AG10803 (cell line): ENCODE measurements around the gene FAM111A.

ENCODE experiments used
- DNase-seq: peaks from one replicate; pipeline ENCODE4 v3.0.0; 2010; ENCODE audit warnings: low read depth
- H3K4me3 ChIP-seq: 2 replicates; pipeline ENCODE4 v1.5.1; 2011; ENCODE audit warnings: mild to moderate bottlenecking, low read length, control low read depth
- TF ChIP-seq, protein P1 (sequence below): conservative IDR thresholded peaks from 2 replicates; pipeline ENCODE4 v1.5.1; 2011; ENCODE audit warnings: mild to moderate bottlenecking, low read length, control low read depth, inconsistent platforms

The FAM111A gene

DNA sequence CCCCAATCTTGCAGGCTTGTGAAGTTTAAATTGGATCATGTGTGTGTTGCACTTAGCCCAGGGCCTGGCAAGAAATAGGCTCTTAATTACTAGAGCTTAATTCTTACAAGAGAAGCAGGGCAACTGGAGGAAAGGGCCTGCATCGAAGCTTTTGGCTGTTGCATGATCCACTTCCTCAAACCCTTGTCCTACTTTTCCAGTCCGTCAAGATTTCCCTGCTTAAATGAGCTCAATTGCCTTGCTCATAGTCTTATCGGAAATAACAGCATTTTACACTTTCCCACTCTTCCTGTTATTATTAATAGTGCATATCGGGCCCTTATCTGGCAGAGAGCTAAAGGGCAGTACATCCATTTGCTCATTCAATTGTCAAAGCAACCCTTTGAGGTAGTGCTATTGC, 47.3 kb downstream of the FAM111A start:
- H3K4me3 ChIP-seq: no peak overlapping the region
- no peak for DNase-seq
- TF ChIP-seq, protein P1, sequence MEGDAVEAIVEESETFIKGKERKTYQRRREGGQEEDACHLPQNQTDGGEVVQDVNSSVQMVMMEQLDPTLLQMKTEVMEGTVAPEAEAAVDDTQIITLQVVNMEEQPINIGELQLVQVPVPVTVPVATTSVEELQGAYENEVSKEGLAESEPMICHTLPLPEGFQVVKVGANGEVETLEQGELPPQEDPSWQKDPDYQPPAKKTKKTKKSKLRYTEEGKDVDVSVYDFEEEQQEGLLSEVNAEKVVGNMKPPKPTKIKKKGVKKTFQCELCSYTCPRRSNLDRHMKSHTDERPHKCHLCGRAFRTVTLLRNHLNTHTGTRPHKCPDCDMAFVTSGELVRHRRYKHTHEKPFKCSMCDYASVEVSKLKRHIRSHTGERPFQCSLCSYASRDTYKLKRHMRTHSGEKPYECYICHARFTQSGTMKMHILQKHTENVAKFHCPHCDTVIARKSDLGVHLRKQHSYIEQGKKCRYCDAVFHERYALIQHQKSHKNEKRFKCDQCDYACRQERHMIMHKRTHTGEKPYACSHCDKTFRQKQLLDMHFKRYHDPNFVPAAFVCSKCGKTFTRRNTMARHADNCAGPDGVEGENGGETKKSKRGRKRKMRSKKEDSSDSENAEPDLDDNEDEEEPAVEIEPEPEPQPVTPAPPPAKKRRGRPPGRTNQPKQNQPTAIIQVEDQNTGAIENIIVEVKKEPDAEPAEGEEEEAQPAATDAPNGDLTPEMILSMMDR: no peak

DNA sequence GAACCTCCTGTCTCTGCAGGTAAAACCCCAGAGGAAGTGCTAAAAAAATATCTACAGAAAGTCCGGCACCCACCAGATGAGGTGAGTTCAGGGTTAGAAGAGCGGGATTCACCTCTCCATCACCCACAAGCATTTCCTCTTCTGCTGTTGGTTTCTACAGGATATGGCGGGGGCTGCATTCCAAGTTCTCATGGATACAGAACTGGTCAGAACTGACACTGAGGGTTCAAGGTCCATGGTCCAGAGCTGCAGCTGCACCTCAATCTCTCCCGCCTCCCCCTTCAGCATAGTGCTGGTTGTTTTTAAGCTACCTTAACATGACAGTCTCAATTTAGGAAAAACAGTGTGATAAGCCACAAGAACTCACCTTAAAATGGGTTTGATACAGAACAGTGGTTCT, 48.4 kb downstream of the FAM111A start:
- TF ChIP-seq, protein P1: no peak
- no peak for DNase-seq
- H3K4me3 ChIP-seq: no peak overlapping the region

DNA sequence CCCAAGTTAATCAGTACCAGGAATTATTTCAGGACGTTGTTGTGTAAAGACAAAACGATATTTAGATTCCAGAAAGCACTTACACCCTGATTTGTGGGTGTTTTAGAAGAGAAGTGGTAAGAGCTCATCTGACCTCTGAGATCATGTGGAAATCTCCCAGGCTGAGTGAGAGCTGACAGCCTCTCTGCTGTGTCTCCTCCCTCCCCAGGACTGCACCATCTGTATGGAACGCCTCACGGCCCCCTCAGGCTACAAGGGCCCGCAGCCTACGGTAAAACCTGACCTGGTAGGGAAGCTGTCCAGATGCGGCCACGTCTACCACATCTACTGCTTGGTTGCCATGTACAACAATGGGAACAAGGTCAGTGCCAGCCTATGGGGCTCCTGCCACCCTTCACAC, 49.2 kb downstream of the FAM111A start:
- no peak for DNase-seq
- TF ChIP-seq, protein P1: no peak
- no peak overlapping the region for H3K4me3 ChIP-seq

DNA sequence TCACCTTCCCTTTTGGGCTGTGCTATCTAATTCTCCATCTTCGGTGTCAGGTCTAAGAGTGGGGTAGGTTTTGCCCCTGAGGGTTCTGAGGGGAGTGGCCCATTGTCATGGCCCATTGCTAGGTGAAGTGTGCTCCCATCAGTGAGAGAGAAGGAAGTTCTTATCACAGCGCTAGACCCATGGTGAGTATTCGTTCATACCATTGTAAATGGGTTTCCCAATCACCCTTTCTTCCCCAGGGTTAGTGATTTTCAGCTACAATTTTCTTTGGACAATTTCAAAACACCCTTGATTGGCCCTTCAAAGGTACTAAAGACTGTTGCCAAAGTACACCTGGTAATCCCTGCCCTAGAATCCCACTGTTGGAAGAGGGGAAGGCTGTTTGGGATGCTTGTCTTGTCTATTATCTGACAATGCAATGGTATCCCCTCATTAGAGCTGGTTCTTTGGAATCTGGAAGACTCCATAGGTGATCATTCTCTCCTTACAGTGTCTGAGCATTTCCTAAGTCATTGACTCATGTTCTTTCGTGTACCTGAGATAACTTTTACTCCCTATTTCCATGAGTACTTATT, 49.9 kb downstream of the FAM111A start:
- no peak overlapping the region for H3K4me3 ChIP-seq
- no peak for DNase-seq
- TF ChIP-seq, protein P1: no peak

DNA sequence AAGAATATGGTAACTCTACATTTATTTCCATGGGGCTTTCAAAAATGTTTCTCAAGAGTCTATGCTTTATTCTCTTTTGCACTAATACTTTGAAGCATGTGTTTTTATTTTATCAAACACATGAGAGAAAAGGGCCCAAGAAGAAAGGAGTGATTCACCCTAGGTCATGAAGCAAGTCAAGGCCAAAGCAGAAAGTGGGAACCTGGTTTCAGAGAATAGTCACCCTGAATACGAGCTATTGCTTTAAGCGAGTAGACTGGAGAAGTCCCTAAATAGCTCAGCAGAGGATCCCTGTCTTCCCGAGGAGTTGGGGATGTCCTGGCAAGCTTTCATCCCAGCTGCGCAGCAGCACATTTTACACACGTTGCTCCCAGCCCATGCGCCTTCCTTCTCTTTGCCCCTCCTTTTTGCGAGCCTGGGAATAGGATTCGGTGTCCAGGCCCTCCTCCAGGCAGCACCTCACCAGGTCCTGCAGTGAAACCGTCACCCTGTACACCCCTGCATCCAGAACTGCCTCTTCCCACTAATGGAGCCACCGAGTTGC, 51.0 kb downstream of the FAM111A start:
- no peak for DNase-seq
- no peak overlapping the region for H3K4me3 ChIP-seq
- TF ChIP-seq, protein P1: no peak

DNA sequence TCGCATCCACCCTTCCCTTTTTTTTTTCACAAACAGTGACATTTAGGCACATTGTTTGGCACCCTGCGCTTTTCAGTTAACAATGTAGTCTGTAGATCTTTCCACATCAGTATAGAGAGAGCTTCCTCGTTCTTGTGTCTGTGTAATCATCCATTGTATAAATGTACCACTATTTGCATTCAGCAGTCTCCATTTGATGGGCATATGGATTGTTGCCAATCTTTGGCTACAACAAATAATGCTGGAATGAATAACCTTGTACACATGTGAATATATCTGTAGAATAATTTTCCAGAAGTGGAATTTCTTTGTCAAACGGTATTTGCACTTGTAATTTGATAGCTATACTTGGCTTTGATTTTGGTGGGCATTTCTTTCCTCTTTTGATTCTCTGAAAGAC, 52.9 kb downstream of the FAM111A start:
- no peak for DNase-seq
- no peak overlapping the region for H3K4me3 ChIP-seq
- TF ChIP-seq, protein P1: no peak

DNA sequence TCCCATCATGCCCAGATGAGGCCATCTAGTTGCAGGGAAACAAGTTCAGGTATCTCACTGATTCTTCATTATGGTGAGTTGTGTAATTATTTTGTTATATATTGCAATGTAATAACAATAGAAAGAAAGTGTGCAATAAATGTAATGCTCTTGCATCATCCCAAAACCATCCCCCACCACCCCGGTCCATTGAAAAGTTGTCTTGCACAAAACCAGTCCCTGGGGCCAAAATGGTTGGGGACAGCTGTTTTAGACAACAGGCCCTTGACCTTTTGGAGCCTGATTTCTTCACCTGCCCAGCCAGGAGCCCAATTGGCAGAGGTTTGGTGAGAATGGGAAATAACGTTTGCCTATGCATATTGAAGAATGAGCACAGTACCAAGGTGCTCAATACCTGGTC, 54.1 kb downstream of the FAM111A start:
- TF ChIP-seq, protein P1: no peak
- H3K4me3 ChIP-seq: no peak overlapping the region
- DNase-seq: no peak
